Fibroblast of mammary gland (primary cell): ENCODE measurements around the gene NTM.

Experiments used
- DNase-seq: peaks from one replicate; pipeline ENCODE4 v3.0.0-alpha.2; 2010; ENCODE audit warnings: low read depth
- H3K4me3 ChIP-seq: 2 replicates; pipeline ENCODE4 v1.5.1; 2011; ENCODE audit warnings: low read depth, mild to moderate bottlenecking, low read length, moderate library complexity; ENCODE audit not compliant: control insufficient read depth
- CTCF ChIP-seq: conservative IDR thresholded peaks from 2 replicates; pipeline ENCODE4 v1.5.1; 2011; ENCODE audit warnings: low read depth, low read length, inconsistent platforms; ENCODE audit not compliant: control insufficient read depth, insufficient read depth

NTM gene

GRCh38 chr11:132286106-132286505 is 915.7 kb downstream of the NTM start:
- no peak for TF ChIP-seq CTCF
- DNase-seq = no peak
- no peak overlapping the region for H3K4me3 ChIP-seq

- no peak for DNase-seq
- TF ChIP-seq CTCF = no peak
- no peak overlapping the region for H3K4me3 ChIP-seq
Measured at GRCh38 chr11:132288036-132288435, 917.6 kb downstream of the NTM start.

GRCh38 chr11:132289590-132290256 is 919.3 kb downstream of the NTM start:
- no peak overlapping the region for H3K4me3 ChIP-seq
- DNase-seq = no peak
- TF ChIP-seq CTCF = no peak

GRCh38 chr11:132293586-132293985 is 923.2 kb downstream of the NTM start:
- H3K4me3 ChIP-seq = no peak overlapping the region
- no peak for DNase-seq
- no peak for TF ChIP-seq CTCF

- H3K4me3 ChIP-seq = no peak overlapping the region
- no peak for DNase-seq
- TF ChIP-seq CTCF = no peak
Measured at GRCh38 chr11:132296946-132297610, 926.7 kb downstream of the NTM start.

- no peak overlapping the region for H3K4me3 ChIP-seq
- no peak for TF ChIP-seq CTCF
- DNase-seq = no peak
Measured at GRCh38 chr11:132298357-132298756, 927.9 kb downstream of the NTM start.

- TF ChIP-seq CTCF = no peak
- no peak for DNase-seq
- no peak overlapping the region for H3K4me3 ChIP-seq
Measured at GRCh38 chr11:132300283-132300682, 929.9 kb downstream of the NTM start.
